Testis (tissue), 2 donors: ENCODE results near the gene ALK.

Source experiments
- CTCF ChIP-seq, 3 experiments: fragments of 450-650 bp in 2 of 3; fragments of 200-600 bp in 1 of 3; sonication (generic) in 1 of 3; IDR thresholded peaks; one replicate each; pipeline ENCODE4 v1.5.1; 2016 to 2019; ENCODE audit warnings: antibody characterized with exemption in 3 of 3, mild to moderate bottlenecking in 2 of 3, moderate library complexity in 1 of 3
- POLR2A ChIP-seq: fragments of 450-650 bp; IDR thresholded peaks from one replicate; pipeline ENCODE4 v1.6.1; 2017; ENCODE audit warnings: antibody characterized with exemption, mild to moderate bottlenecking, moderate library complexity

- TF ChIP-seq CTCF (IDR thresholded peaks at IDR 0.05) (no peak), POLR2A (no peak)
These were observed 586.0 kb downstream of the ALK start for GRCh38 chr2:29335396-29335795.
